Fibroblast of lung (primary cell): ENCODE data around the gene ANKMY1.

Source experiments
- EZH2 ChIP-seq: IDR thresholded peaks from 2 replicates; pipeline ENCODE4 v1.5.1; 2012; ENCODE audit warnings: low read length, control low read depth, mild to moderate bottlenecking; ENCODE audit errors: missing control alignments
- TF ChIP-seq, protein P1 (sequence below), 2 donors: IDR thresholded peaks in 1 of 2; conservative IDR thresholded peaks in 1 of 2; 1 replicate in 1 of 2; 2 replicates in 1 of 2; pipeline ENCODE4 v1.5.1; 2011 to 2012; ENCODE audit warnings: low read length in 2 of 2, control low read depth in 1 of 2, inconsistent platforms in 1 of 2, low read depth in 1 of 2, mild to moderate bottlenecking in 1 of 2

GRCh38 chr2:240517342-240517741, 40.4 kb downstream of the ANKMY1 start:
- TF ChIP-seq, protein P1, sequence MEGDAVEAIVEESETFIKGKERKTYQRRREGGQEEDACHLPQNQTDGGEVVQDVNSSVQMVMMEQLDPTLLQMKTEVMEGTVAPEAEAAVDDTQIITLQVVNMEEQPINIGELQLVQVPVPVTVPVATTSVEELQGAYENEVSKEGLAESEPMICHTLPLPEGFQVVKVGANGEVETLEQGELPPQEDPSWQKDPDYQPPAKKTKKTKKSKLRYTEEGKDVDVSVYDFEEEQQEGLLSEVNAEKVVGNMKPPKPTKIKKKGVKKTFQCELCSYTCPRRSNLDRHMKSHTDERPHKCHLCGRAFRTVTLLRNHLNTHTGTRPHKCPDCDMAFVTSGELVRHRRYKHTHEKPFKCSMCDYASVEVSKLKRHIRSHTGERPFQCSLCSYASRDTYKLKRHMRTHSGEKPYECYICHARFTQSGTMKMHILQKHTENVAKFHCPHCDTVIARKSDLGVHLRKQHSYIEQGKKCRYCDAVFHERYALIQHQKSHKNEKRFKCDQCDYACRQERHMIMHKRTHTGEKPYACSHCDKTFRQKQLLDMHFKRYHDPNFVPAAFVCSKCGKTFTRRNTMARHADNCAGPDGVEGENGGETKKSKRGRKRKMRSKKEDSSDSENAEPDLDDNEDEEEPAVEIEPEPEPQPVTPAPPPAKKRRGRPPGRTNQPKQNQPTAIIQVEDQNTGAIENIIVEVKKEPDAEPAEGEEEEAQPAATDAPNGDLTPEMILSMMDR (conservative IDR thresholded peaks at IDR 0.05 in 1 of 2, IDR thresholded peaks at IDR 0.05 in 1 of 2; ENCODE audit: low read depth in 1 of 2, low read length in 2 of 2): no peak
- TF ChIP-seq EZH2: no peak
